ENCODE data around the gene RPL3. TPM values are rescaled to one million over a fixed set of nuclear protein-coding genes. Genes with fewer than 3 reads are reported as not detected.

The RPL3 gene
- polyA plus RNA-seq: 1,527 and 1,646 TPM in 2 replicates
- polyA minus RNA-seq: 1,279 and 1,307 TPM in 2 replicates

DNA sequence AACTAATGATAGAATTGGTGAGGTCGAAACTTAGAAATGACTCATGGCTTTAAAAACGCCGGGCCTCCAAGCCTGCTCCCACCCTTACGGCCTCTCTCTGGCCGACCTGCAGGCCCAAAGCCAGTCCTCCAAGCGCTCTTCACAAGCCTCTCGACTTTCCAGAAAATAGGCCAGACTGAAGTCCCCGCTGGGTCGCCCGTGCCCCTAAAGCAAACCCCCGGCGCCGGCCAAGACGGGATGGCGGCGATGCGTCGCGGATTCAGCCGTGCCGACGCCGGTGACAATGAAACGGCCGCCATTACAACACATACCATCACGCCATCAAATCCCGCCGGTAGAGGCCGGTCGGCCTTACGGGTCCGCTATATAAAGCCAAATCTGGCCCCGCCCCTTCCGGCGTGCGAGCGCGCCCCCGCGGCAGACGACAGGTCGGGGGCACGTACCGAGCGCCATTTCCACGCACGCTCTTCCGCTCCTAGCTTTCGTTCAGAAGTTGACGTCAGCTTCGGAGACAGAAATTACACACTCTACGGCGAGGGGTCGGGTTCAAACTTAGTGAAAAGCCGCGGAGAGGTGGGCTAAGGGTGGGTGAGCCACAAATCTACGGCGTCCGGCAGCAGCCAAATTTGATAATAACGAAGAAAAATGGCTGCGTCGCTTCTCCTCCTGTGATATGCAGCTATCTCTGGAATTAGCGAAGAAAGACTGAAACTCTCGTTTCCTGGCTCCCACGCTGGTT, at the start of gene RPL3:
Gene RPL3, minus strand, starts transcription at position 340 of the 739 bp plus-strand sequence. Its CDS starts 26 bp downstream, at position 314.
- H3F3A ChIP-seq (ENCODE audit: insufficient read depth, low read length, poor library complexity, severe bottlenecking): no peaks in the 10 kb centered on the region
- peak within 1 kb of the TSS; percentile 71 for H2AFZ ChIP-seq (ENCODE audit: low read depth, low read length)
- H4K20me1 ChIP-seq (ENCODE audit: insufficient read depth): peaks cover 17% of the 10 kb centered on the region
- peak within 1 kb of the TSS; percentile 71 for H3K4me2 ChIP-seq (ENCODE audit: low read length)
- no peaks in the 10 kb centered on the region for H3K36me3 ChIP-seq (ENCODE audit: insufficient read depth, low read length)
- H3K9ac ChIP-seq (ENCODE audit: low read length): peak within 1 kb of the TSS; percentile 99
- H3K27ac ChIP-seq (ENCODE audit: low read length): peak within 1 kb of the TSS; percentile 99
- TF ChIP-seq MXI1 (conservative IDR thresholded peaks at IDR 0.05; ENCODE audit: poor library complexity, severe bottlenecking) (peak; percentile 85), EZH2 (IDR thresholded peaks at IDR 0.05; ENCODE audit: borderline replicate concordance, insufficient read depth, low read length, poor library complexity, severe bottlenecking) (no peak), POLR2AphosphoS5 (IDR thresholded peaks at IDR 0.05) (peak; percentile 98), EP300 (conservative IDR thresholded peaks at IDR 0.05; ENCODE audit: poor library complexity, severe bottlenecking) (peak; percentile 77), RAD21 (conservative IDR thresholded peaks at IDR 0.05) (peak; percentile 41), TAF1 (IDR thresholded peaks at IDR 0.05; ENCODE audit: low read depth) (peak; percentile 98), SMC3 (conservative IDR thresholded peaks at IDR 0.05; ENCODE audit: poor library complexity) (peak; percentile 49)
- TF ChIP-seq, protein P1, sequence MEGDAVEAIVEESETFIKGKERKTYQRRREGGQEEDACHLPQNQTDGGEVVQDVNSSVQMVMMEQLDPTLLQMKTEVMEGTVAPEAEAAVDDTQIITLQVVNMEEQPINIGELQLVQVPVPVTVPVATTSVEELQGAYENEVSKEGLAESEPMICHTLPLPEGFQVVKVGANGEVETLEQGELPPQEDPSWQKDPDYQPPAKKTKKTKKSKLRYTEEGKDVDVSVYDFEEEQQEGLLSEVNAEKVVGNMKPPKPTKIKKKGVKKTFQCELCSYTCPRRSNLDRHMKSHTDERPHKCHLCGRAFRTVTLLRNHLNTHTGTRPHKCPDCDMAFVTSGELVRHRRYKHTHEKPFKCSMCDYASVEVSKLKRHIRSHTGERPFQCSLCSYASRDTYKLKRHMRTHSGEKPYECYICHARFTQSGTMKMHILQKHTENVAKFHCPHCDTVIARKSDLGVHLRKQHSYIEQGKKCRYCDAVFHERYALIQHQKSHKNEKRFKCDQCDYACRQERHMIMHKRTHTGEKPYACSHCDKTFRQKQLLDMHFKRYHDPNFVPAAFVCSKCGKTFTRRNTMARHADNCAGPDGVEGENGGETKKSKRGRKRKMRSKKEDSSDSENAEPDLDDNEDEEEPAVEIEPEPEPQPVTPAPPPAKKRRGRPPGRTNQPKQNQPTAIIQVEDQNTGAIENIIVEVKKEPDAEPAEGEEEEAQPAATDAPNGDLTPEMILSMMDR (IDR thresholded peaks at IDR 0.05; ENCODE audit: poor library complexity, severe bottlenecking): peak; percentile 60
- TF ChIP-seq, protein P2, sequence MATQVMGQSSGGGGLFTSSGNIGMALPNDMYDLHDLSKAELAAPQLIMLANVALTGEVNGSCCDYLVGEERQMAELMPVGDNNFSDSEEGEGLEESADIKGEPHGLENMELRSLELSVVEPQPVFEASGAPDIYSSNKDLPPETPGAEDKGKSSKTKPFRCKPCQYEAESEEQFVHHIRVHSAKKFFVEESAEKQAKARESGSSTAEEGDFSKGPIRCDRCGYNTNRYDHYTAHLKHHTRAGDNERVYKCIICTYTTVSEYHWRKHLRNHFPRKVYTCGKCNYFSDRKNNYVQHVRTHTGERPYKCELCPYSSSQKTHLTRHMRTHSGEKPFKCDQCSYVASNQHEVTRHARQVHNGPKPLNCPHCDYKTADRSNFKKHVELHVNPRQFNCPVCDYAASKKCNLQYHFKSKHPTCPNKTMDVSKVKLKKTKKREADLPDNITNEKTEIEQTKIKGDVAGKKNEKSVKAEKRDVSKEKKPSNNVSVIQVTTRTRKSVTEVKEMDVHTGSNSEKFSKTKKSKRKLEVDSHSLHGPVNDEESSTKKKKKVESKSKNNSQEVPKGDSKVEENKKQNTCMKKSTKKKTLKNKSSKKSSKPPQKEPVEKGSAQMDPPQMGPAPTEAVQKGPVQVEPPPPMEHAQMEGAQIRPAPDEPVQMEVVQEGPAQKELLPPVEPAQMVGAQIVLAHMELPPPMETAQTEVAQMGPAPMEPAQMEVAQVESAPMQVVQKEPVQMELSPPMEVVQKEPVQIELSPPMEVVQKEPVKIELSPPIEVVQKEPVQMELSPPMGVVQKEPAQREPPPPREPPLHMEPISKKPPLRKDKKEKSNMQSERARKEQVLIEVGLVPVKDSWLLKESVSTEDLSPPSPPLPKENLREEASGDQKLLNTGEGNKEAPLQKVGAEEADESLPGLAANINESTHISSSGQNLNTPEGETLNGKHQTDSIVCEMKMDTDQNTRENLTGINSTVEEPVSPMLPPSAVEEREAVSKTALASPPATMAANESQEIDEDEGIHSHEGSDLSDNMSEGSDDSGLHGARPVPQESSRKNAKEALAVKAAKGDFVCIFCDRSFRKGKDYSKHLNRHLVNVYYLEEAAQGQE (IDR thresholded peaks at IDR 0.05; ENCODE audit: borderline replicate concordance): peak; percentile 95
- peak within 1 kb of the TSS; percentile 82 for H3K4me3 ChIP-seq (ENCODE audit: low read length)
- no peaks in the 10 kb centered on the region for H3K9me3 ChIP-seq (ENCODE audit: low read length)
- no peaks in the 10 kb centered on the region for H3K9me2 ChIP-seq (ENCODE audit: insufficient read depth, low read length)
- peaks cover 27% of the 10 kb centered on the region for H3K79me2 ChIP-seq (replicated peaks; ENCODE audit: insufficient read depth, low read length)
- no peaks in the 10 kb centered on the region for H3K27me3 ChIP-seq (ENCODE audit: insufficient read depth, low read depth, low read length)

DNA sequence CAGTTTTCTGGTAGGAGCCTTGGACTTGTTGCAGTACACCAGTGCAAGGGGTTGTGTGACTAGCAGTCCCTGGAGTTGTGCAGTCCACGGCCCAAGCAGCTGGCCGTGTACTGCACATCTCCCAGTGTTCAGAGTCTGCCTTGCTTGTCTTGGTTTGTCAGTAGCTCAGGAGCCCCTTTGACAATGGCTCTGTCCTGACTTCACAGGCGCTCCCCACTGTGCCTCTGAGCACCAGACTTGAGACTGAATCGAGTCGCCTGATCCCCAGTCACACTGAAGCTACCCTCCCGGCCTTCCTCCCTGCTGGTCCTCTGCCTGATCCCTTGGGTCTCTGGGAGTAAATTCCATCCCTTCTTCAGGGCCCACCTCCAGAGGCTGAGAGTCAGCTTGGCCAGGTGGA, 49.8 kb upstream of the RPL3 start:
- Histone ChIP-seq H3K4me2 (ENCODE audit: low read length) (no peak overlapping the region), H2AFZ (ENCODE audit: low read depth, low read length) (no peak overlapping the region), H3K79me2 (replicated peaks; ENCODE audit: insufficient read depth, low read length) (no peaks in the 10 kb centered on the region), H3K4me3 (ENCODE audit: low read length) (no peak overlapping the region), H3K9me3 (ENCODE audit: low read length) (no peaks in the 10 kb centered on the region), H3K27ac (ENCODE audit: low read length) (no peak overlapping the region), H3K36me3 (ENCODE audit: insufficient read depth, low read length) (no peaks in the 10 kb centered on the region), H3K9ac (ENCODE audit: low read length) (no peak overlapping the region), H4K20me1 (ENCODE audit: insufficient read depth) (no peaks in the 10 kb centered on the region), H3K27me3 (ENCODE audit: insufficient read depth, low read depth, low read length) (no peaks in the 10 kb centered on the region), H3F3A (ENCODE audit: insufficient read depth, low read length, poor library complexity, severe bottlenecking) (no peaks in the 10 kb centered on the region), H3K9me2 (ENCODE audit: insufficient read depth, low read length) (no peaks in the 10 kb centered on the region)
- TF ChIP-seq EZH2 (IDR thresholded peaks at IDR 0.05; ENCODE audit: borderline replicate concordance, insufficient read depth, low read length, poor library complexity, severe bottlenecking): no peak
- no peak for TF ChIP-seq POLR2AphosphoS5 (IDR thresholded peaks at IDR 0.05)
- TF ChIP-seq, protein P1 (IDR thresholded peaks at IDR 0.05; ENCODE audit: poor library complexity, severe bottlenecking): no peak
- TF ChIP-seq RAD21 (conservative IDR thresholded peaks at IDR 0.05): no peak
- TF ChIP-seq MXI1 (conservative IDR thresholded peaks at IDR 0.05; ENCODE audit: poor library complexity, severe bottlenecking): no peak
- no peak for TF ChIP-seq TAF1 (IDR thresholded peaks at IDR 0.05; ENCODE audit: low read depth)
- TF ChIP-seq, protein P2 (IDR thresholded peaks at IDR 0.05; ENCODE audit: borderline replicate concordance): no peak
- no peak for TF ChIP-seq EP300 (conservative IDR thresholded peaks at IDR 0.05; ENCODE audit: poor library complexity, severe bottlenecking)
- no peak for TF ChIP-seq SMC3 (conservative IDR thresholded peaks at IDR 0.05; ENCODE audit: poor library complexity)
